Keratinocyte (primary cell): ENCODE results near the gene CNTNAP2. TPM values are rescaled to one million over a fixed set of nuclear protein-coding genes. Genes with fewer than 3 reads are reported as not detected.

Experiments
- DNase-seq: peaks from one replicate; pipeline ENCODE4 v3.0.0-alpha.2; 2011; ENCODE audit warnings: low read depth, missing footprints, low spot score
- FAIRE-seq: peaks from 2 replicates; lab custom pipeline; 2011; peaks lifted over from hg19 to GRCh38; lab: Jason Lieb, UNC
- H2AFZ ChIP-seq: 2 replicates; pipeline ENCODE4 v1.6.0; 2012; ENCODE audit warnings: low read length, control low read depth, inconsistent platforms; ENCODE audit not compliant: control insufficient read depth
- H3K27ac ChIP-seq: 2 replicates; pipeline ENCODE4 v1.5.1; 2011; ENCODE audit warnings: low read length; ENCODE audit not compliant: control insufficient read depth, insufficient read depth
- H3K27me3 ChIP-seq: 3 replicates; pipeline ENCODE4 v1.6.0; 2011; ENCODE audit warnings: low read length; ENCODE audit not compliant: control insufficient read depth, insufficient read depth; ENCODE audit errors: extremely low read depth
- H3K36me3 ChIP-seq, 2 experiments: 2 replicates in 1 of 2; 3 replicates in 1 of 2; pipeline ENCODE4 v1.5.1; 2011; ENCODE audit warnings: low read length in 2 of 2, mild to moderate bottlenecking in 1 of 2; ENCODE audit not compliant: control insufficient read depth in 2 of 2, insufficient read depth in 2 of 2; ENCODE audit errors: extremely low read depth in 1 of 2
- H3K4me1 ChIP-seq: 3 replicates; pipeline ENCODE4 v1.5.1; 2011; ENCODE audit warnings: low read length; ENCODE audit not compliant: control insufficient read depth, insufficient read depth; ENCODE audit errors: extremely low read depth
- H3K4me2 ChIP-seq: 3 replicates; pipeline ENCODE4 v1.6.0; 2011; ENCODE audit warnings: low read depth, low read length; ENCODE audit not compliant: control insufficient read depth, insufficient read depth; ENCODE audit errors: extremely low read depth
- H3K4me3 ChIP-seq, 3 experiments: fragments of 200-600 bp in 1 of 3; sonication (generic) in 1 of 3; 2 replicates in 2 of 3; 3 replicates in 1 of 3; pipeline ENCODE4 v1.5.1; 2011 to 2016; ENCODE audit warnings: low read length in 3 of 3, mild to moderate bottlenecking in 3 of 3, control low read depth in 2 of 3, inconsistent platforms in 1 of 3, low read depth in 1 of 3, mixed read lengths in 1 of 3, mixed run types in 1 of 3, moderate library complexity in 1 of 3; ENCODE audit not compliant: control insufficient read depth in 2 of 3, insufficient read depth in 2 of 3; ENCODE audit errors: extremely low read depth in 1 of 3
- H3K79me2 ChIP-seq: 2 replicates; pipeline ENCODE4 v1.6.0; 2012; ENCODE audit warnings: low read length; ENCODE audit not compliant: control insufficient read depth, insufficient read depth
- H3K9ac ChIP-seq: 3 replicates; pipeline ENCODE4 v1.6.0; 2011; ENCODE audit warnings: low read length; ENCODE audit not compliant: control insufficient read depth, insufficient read depth; ENCODE audit errors: extremely low read depth
- H3K9me1 ChIP-seq: 3 replicates; pipeline ENCODE4 v1.6.0; 2011; ENCODE audit warnings: low read length; ENCODE audit not compliant: control insufficient read depth, insufficient read depth; ENCODE audit errors: extremely low read depth
- H3K9me3 ChIP-seq: 2 replicates; pipeline ENCODE4 v1.5.1; 2012; ENCODE audit warnings: low read depth, low read length; ENCODE audit not compliant: control insufficient read depth
- H4K20me1 ChIP-seq: 3 replicates; pipeline ENCODE4 v1.6.0; 2011; ENCODE audit warnings: low read length; ENCODE audit not compliant: control insufficient read depth, insufficient read depth; ENCODE audit errors: extremely low read depth
- EZH2 ChIP-seq: IDR thresholded peaks from one replicate; pipeline ENCODE4 v1.6.1; 2012; ENCODE audit warnings: inconsistent platforms, mild to moderate bottlenecking, low read length, moderate library complexity
- dilution Hi-C: fragments of 300-500 bp; cut with MboI; formaldehyde crosslinking; loops from one replicate; pipeline ENCODE4 v1.7.0; 2020; ENCODE audit warnings: low sequenced_read_pairs; ENCODE audit not compliant: extremely low pct_ligation_motif_present
- polyA plus RNA-seq, 5 experiments: library from polyadenylated mRNA; depleted of rRNA in 3 of 5; stranded (reverse) in 3 of 5; stranded (forward) in 1 of 5; unstranded in 1 of 5; fragments of >200 nt; gene quantifications; 1 replicate in 1 of 5; 2 replicates in 3 of 5; 3 replicates in 1 of 5; pipeline versions ENCODE4 v1.2.1 to v1.2.3, GENCODE V29; 2011 to 2012; ENCODE audit warnings: missing spikeins in 2 of 5, low read depth in 1 of 5, low replicate concordance in 1 of 5
- TF ChIP-seq, protein P1 (sequence below), 3 experiments: IDR thresholded peaks in 1 of 3; conservative IDR thresholded peaks in 1 of 3; optimal IDR thresholded peaks in 1 of 3; 2 replicates in 2 of 3; 3 replicates in 1 of 3; pipeline versions ENCODE3 to v1.5.1; 2011; ENCODE audit warnings: low read length in 3 of 3, mild to moderate bottlenecking in 3 of 3, moderate library complexity in 2 of 3, control low read depth in 1 of 3, inconsistent platforms in 1 of 3; ENCODE audit not compliant: insufficient read depth in 2 of 3; ENCODE audit errors: extremely low read depth in 1 of 3

CNTNAP2 gene
- polyA plus RNA-seq, 1 donor (not counting 4 experiments of a cell fraction or from before 2014, with no cell fraction given), result 1.4 TPM

DNA sequence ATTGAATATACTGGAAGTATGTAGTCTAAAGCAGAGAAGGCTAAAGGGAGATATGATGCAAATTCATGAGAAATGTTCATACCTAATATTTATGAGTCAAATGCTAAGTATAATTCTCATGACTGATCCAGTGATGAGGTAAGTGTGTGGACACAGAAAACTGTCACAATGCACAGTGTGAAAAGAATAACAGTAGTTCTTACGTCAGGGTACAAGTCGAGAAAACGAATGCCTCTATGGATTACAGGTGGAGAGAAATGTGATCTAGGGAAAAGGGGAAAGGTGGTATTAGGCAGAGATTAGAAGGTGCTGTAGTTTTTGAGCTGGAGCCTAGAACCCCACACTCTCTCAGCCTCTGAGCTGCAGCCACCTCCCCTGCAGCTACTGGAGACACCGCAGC is 542.0 kb downstream of the CNTNAP2 start:
- FAIRE-seq, result no peak

DNA sequence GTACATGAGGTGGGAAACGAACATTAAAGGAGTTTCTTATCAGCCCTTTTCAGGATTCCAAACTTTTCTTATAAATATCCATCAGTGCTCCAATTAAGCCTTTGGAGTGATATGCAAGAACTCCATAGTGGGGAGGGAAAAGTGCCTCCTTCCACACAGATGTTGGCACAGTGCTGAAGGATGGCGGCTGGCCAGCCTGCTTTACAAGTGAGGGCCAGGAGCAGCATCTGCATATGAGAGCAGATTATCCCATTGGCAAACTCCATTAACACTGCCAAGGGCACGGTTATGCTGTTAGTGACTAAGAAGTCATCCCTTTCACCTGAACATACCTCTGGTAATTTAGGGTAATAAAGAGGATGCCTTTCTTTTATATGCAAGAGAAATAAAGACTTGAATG is 543.1 kb downstream of the CNTNAP2 start:
- no peaks in the 10 kb centered on the region for H3K9me3 ChIP-seq
- H2AFZ ChIP-seq, result no peak overlapping the region
- H3K4me3 ChIP-seq, result no peak overlapping the region
- H3K4me2 ChIP-seq, result no peak overlapping the region
- H3K27me3 ChIP-seq, result no peaks in the 10 kb centered on the region
- H3K79me2 ChIP-seq, result no peaks in the 10 kb centered on the region
- no peaks in the 10 kb centered on the region for H3K36me3 ChIP-seq
- FAIRE-seq (no peak), DNase-seq (no peak)
- no peaks in the 10 kb centered on the region for H3K9me1 ChIP-seq
- H3K9ac ChIP-seq, result no peak overlapping the region
- H3K27ac ChIP-seq, result no peak overlapping the region
- no peak for TF ChIP-seq EZH2
- no peaks in the 10 kb centered on the region for H4K20me1 ChIP-seq
- H3K4me1 ChIP-seq, result no peaks in the 10 kb centered on the region
- dilution Hi-C loops, result no loop called here

More for the DNA sequence above, 542.0 kb downstream of the CNTNAP2 start:
- Histone ChIP-seq H3K4me3 (no peak overlapping the region), H3K4me2 (no peak overlapping the region), H3K36me3 (no peaks in the 10 kb centered on the region), H3K9me3 (no peaks in the 10 kb centered on the region), H3K79me2 (no peaks in the 10 kb centered on the region), H3K9me1 (no peaks in the 10 kb centered on the region), H3K27ac (no peak overlapping the region), H3K4me1 (no peaks in the 10 kb centered on the region), H3K9ac (no peak overlapping the region), H3K27me3 (no peaks in the 10 kb centered on the region), H2AFZ (no peak overlapping the region), H4K20me1 (no peaks in the 10 kb centered on the region)
- dilution Hi-C loops, result no loop called here
- TF ChIP-seq, protein P1, sequence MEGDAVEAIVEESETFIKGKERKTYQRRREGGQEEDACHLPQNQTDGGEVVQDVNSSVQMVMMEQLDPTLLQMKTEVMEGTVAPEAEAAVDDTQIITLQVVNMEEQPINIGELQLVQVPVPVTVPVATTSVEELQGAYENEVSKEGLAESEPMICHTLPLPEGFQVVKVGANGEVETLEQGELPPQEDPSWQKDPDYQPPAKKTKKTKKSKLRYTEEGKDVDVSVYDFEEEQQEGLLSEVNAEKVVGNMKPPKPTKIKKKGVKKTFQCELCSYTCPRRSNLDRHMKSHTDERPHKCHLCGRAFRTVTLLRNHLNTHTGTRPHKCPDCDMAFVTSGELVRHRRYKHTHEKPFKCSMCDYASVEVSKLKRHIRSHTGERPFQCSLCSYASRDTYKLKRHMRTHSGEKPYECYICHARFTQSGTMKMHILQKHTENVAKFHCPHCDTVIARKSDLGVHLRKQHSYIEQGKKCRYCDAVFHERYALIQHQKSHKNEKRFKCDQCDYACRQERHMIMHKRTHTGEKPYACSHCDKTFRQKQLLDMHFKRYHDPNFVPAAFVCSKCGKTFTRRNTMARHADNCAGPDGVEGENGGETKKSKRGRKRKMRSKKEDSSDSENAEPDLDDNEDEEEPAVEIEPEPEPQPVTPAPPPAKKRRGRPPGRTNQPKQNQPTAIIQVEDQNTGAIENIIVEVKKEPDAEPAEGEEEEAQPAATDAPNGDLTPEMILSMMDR (optimal IDR thresholded peaks at IDR 0.05 in 1 of 3, IDR thresholded peaks at IDR 0.05 in 1 of 3, conservative IDR thresholded peaks at IDR 0.05 in 1 of 3; ENCODE audit: extremely low read depth in 1 of 3, insufficient read depth in 2 of 3, low read length in 3 of 3), result no peak
- no peak for TF ChIP-seq EZH2
- no peak for DNase-seq

DNA sequence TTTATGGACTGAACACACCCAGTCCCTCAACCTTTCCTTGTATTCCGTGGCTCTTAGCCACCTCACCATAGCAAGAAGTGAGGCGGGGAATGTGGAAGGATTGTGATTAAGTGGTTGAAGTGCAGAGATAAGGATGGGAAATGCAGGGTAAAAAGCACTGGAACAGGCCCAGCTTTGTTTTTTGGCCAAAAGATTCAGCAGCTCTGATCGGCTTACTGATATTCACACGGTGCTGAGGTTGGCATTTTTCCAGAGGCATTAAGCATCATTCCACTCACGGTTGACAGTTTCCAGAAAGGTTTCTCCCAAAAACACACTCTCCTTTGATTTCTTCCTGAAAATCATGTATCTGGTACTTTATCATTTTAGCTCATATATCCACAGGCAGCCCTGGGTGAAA is 544.2 kb downstream of the CNTNAP2 start:
- no peaks in the 10 kb centered on the region for H3K9me1 ChIP-seq
- no peak overlapping the region for H3K4me2 ChIP-seq
- no peak overlapping the region for H3K4me3 ChIP-seq
- DNase-seq (no peak), FAIRE-seq (no peak)
- no peak overlapping the region for H3K9ac ChIP-seq
- TF ChIP-seq EZH2, result no peak
- TF ChIP-seq, protein P1 (optimal IDR thresholded peaks at IDR 0.05 in 1 of 3, IDR thresholded peaks at IDR 0.05 in 1 of 3, conservative IDR thresholded peaks at IDR 0.05 in 1 of 3; ENCODE audit: extremely low read depth in 1 of 3, insufficient read depth in 2 of 3, low read length in 3 of 3), result no peak
- no peak overlapping the region for H2AFZ ChIP-seq
- H3K4me1 ChIP-seq, result no peaks in the 10 kb centered on the region
- H4K20me1 ChIP-seq, result no peaks in the 10 kb centered on the region
- H3K9me3 ChIP-seq, result no peaks in the 10 kb centered on the region
- H3K27me3 ChIP-seq, result no peaks in the 10 kb centered on the region
- no peak overlapping the region for H3K27ac ChIP-seq
- dilution Hi-C loops, result no loop called here
- no peaks in the 10 kb centered on the region for H3K79me2 ChIP-seq
- H3K36me3 ChIP-seq, result no peaks in the 10 kb centered on the region
